ENCODE results near the gene TSPO.

DNA sequence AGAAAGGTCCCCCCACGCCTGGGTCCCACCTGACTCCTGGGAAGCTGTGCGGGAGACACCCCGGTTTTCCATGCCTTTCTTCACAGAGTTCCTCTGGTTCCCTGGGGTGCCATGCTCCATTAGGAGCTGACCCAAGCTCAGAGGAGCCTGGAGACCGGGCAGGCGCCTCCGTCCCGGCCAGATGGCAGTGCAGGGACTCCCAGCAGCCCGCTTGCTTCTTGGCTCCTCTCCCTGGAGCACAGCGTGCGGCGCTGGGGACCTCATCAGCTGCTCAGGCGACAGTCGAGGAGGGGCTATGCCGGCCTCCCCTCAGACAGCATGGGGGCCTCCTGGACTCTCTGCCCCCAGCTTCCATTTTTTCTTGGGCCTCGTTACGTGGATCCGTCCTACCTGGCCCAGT is 48.7 kb downstream of the TSPO start:
- TF ChIP-seq, protein P1, sequence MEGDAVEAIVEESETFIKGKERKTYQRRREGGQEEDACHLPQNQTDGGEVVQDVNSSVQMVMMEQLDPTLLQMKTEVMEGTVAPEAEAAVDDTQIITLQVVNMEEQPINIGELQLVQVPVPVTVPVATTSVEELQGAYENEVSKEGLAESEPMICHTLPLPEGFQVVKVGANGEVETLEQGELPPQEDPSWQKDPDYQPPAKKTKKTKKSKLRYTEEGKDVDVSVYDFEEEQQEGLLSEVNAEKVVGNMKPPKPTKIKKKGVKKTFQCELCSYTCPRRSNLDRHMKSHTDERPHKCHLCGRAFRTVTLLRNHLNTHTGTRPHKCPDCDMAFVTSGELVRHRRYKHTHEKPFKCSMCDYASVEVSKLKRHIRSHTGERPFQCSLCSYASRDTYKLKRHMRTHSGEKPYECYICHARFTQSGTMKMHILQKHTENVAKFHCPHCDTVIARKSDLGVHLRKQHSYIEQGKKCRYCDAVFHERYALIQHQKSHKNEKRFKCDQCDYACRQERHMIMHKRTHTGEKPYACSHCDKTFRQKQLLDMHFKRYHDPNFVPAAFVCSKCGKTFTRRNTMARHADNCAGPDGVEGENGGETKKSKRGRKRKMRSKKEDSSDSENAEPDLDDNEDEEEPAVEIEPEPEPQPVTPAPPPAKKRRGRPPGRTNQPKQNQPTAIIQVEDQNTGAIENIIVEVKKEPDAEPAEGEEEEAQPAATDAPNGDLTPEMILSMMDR (IDR thresholded peaks at IDR 0.05): no peak
- TF ChIP-seq POLR2A (IDR thresholded peaks at IDR 0.05): no peak

Measured in heart left ventricle (tissue), 13 donors.